Neural crest cell (in vitro differentiated cells): ENCODE data around the gene BMPR1A. TPM values are rescaled to one million over a fixed set of nuclear protein-coding genes. Genes with fewer than 3 reads are reported as not detected.

Experiments
- DNase-seq: peaks from one replicate; pipeline ENCODE4 v3.0.0; 2021; ENCODE audit warnings: low read depth, mixed read lengths, low spot score
- H3K27ac Mint-ChIP-seq: one replicate; pipeline ENCODE4 v1.8.0; 2021; ENCODE audit warnings: mild to moderate bottlenecking, mixed read lengths; ENCODE audit not compliant: unreplicated experiment
- H3K27me3 Mint-ChIP-seq: 2 replicates; pipeline ENCODE4 v1.8.0; 2021; ENCODE audit warnings: low read depth, mild to moderate bottlenecking, mixed read lengths
- H3K36me3 Mint-ChIP-seq: 2 replicates; pipeline ENCODE4 v1.8.0; 2021; ENCODE audit warnings: low read depth, mild to moderate bottlenecking, mixed read lengths
- H3K4me1 Mint-ChIP-seq: 2 replicates; pipeline ENCODE4 v1.8.0; 2021; ENCODE audit warnings: mixed read lengths
- H3K4me3 Mint-ChIP-seq: one replicate; pipeline ENCODE4 v1.8.0; 2021; ENCODE audit warnings: mild to moderate bottlenecking, mixed read lengths
- H3K9me3 Mint-ChIP-seq: 2 replicates; pipeline ENCODE4 v1.8.0; 2021; ENCODE audit warnings: mixed read lengths
- CTCF ChIP-seq: fragments of 200-600 bp; sonication (generic); conservative IDR thresholded peaks from 2 replicates; pipeline ENCODE4 v1.5.0; 2021; ENCODE audit warnings: antibody characterized with exemption, mild to moderate bottlenecking
- total RNA-seq: library from RNA; stranded (reverse); gene quantifications from 2 replicates; pipeline ENCODE4 v1.2.1, GENCODE V29; 2021

The BMPR1A gene
- total RNA-seq, 1 donor from 2014 or later = 78.6 TPM

GRCh38 chr10:86804805-86805204 is 48.4 kb downstream of the BMPR1A start:
- Mint-ChIP-seq H3K27ac (no peak overlapping the region), H3K4me1 (peaks cover 21% of the 10 kb centered on the region), H3K36me3 (peaks cover 6% of the 10 kb centered on the region), H3K9me3 (no peaks in the 10 kb centered on the region), H3K27me3 (no peaks in the 10 kb centered on the region), H3K4me3 (no peak overlapping the region)
- TF ChIP-seq CTCF = no peak
- DNase-seq = no peak

- H3K27me3 Mint-ChIP-seq = no peaks in the 10 kb centered on the region
- peaks cover 26% of the 10 kb centered on the region for H3K4me1 Mint-ChIP-seq
- no peak overlapping the region for H3K27ac Mint-ChIP-seq
- H3K4me3 Mint-ChIP-seq = no peak overlapping the region
- no peak for DNase-seq
- no peaks in the 10 kb centered on the region for H3K9me3 Mint-ChIP-seq
- no peak for TF ChIP-seq CTCF
- peaks cover 8% of the 10 kb centered on the region for H3K36me3 Mint-ChIP-seq
Observed at GRCh38 chr10:86813101-86813500, 56.7 kb downstream of the BMPR1A start.

- H3K36me3 Mint-ChIP-seq = peaks cover 8% of the 10 kb centered on the region
- DNase-seq = no peak
- no peak for TF ChIP-seq CTCF
- H3K27ac Mint-ChIP-seq = no peak overlapping the region
- no peaks in the 10 kb centered on the region for H3K9me3 Mint-ChIP-seq
- H3K4me3 Mint-ChIP-seq = no peak overlapping the region
- H3K27me3 Mint-ChIP-seq = no peaks in the 10 kb centered on the region
- peaks cover 26% of the 10 kb centered on the region for H3K4me1 Mint-ChIP-seq
Observed at GRCh38 chr10:86813982-86814381, 57.6 kb downstream of the BMPR1A start.

GRCh38 chr10:86815035-86815617 is 58.7 kb downstream of the BMPR1A start:
- H3K4me1 Mint-ChIP-seq = peaks cover 23% of the 10 kb centered on the region
- H3K4me3 Mint-ChIP-seq = no peak overlapping the region
- no peaks in the 10 kb centered on the region for H3K9me3 Mint-ChIP-seq
- H3K27ac Mint-ChIP-seq = peak overlapping the region; percentile 12
- H3K27me3 Mint-ChIP-seq = no peaks in the 10 kb centered on the region
- no peak for TF ChIP-seq CTCF
- H3K36me3 Mint-ChIP-seq = peaks cover 6% of the 10 kb centered on the region
- DNase-seq = no peak

GRCh38 chr10:86815640-86816039 is 59.2 kb downstream of the BMPR1A start:
- H3K4me1 Mint-ChIP-seq = peaks cover 27% of the 10 kb centered on the region
- peaks cover 6% of the 10 kb centered on the region for H3K36me3 Mint-ChIP-seq
- no peak overlapping the region for H3K27ac Mint-ChIP-seq
- H3K9me3 Mint-ChIP-seq = no peaks in the 10 kb centered on the region
- TF ChIP-seq CTCF = no peak
- no peak overlapping the region for H3K4me3 Mint-ChIP-seq
- no peaks in the 10 kb centered on the region for H3K27me3 Mint-ChIP-seq
- no peak for DNase-seq

- peaks cover 31% of the 10 kb centered on the region for H3K4me1 Mint-ChIP-seq
Observed at GRCh38 chr10:86817246-86817645, 60.8 kb downstream of the BMPR1A start.

More at GRCh38 chr10:86817246-86817645, 60.8 kb downstream of the BMPR1A start:
- no peak for DNase-seq
- Mint-ChIP-seq H3K27ac (no peak overlapping the region), H3K4me3 (no peak overlapping the region), H3K27me3 (no peaks in the 10 kb centered on the region), H3K9me3 (no peaks in the 10 kb centered on the region), H3K36me3 (peaks cover 3% of the 10 kb centered on the region)
- TF ChIP-seq CTCF = no peak
